Esophagus squamous epithelium (tissue), 5 donors: Measurements from ENCODE around the gene LRRFIP2. TPM values are rescaled to one million over a fixed set of nuclear protein-coding genes. Genes with fewer than 3 reads are reported as not detected.

Source experiments
- DNase-seq: peaks from one replicate; lab custom pipeline; 2025; lab: John Stamatoyannopoulos, UW
- H3K27ac ChIP-seq, 4 donors: fragments of 200-600 bp; sonication (generic); one replicate each; pipeline ENCODE4 v1.5.1; 2016 to 2019; ENCODE audit warnings: mild to moderate bottlenecking in 1 of 4
- H3K27me3 ChIP-seq, 4 donors: fragments of 200-600 bp; sonication (generic); 1 replicate in 3 of 4; 2 replicates in 1 of 4; pipeline versions ENCODE4 v1.5.1 to v1.6.0; 2017 to 2021; ENCODE audit warnings: antibody characterized with exemption in 1 of 4
- H3K36me3 ChIP-seq, 3 donors: fragments of 200-600 bp; sonication (generic); one replicate each; pipeline ENCODE4 v1.5.1; 2016 to 2019
- H3K4me1 ChIP-seq, 3 donors: fragments of 200-600 bp; sonication (generic); one replicate each; pipeline ENCODE4 v1.5.1; 2017 to 2019
- H3K4me3 ChIP-seq, 4 donors: fragments of 200-600 bp; sonication (generic); 1 replicate in 3 of 4; 2 replicates in 1 of 4; pipeline ENCODE4 v1.5.1; 2016 to 2019; ENCODE audit warnings: mild to moderate bottlenecking in 2 of 4, moderate library complexity in 1 of 4
- H3K9me3 ChIP-seq, 3 donors: fragments of 200-600 bp; sonication (generic); one replicate each; pipeline ENCODE4 v1.5.1; 2016 to 2019
- POLR2A ChIP-seq, 4 donors: fragments of 450-650 bp; IDR thresholded peaks; one replicate each; pipeline ENCODE4 v1.6.1; 2017; ENCODE audit warnings: antibody characterized with exemption in 4 of 4, mild to moderate bottlenecking in 4 of 4, moderate library complexity in 3 of 4
- WGBS, 2 donors: methylation state at CpG; one replicate each; pipeline ENCODE4 v1.1.5; 2018; 5-methylcytosine and 5-hydroxymethylcytosine counted together
- intact Hi-C: fragments of 100-400 bp; cut with DNase I; formaldehyde crosslinking; loops from one replicate; pipeline ENCODE4 v1.15.0; 2022
- total RNA-seq, 4 donors: library from RNA; depleted of rRNA; stranded (reverse); fragments of >200 nt; gene quantifications; one replicate each; pipeline ENCODE4 v1.1.0, GENCODE V29; 2016
- TF ChIP-seq, protein P1 (sequence below), 6 experiments: fragments of 450-650 bp in 4 of 6; fragments of 200-600 bp in 2 of 6; sonication (generic) in 2 of 6; IDR thresholded peaks; one replicate each; pipeline ENCODE4 v1.5.1; 2016 to 2019; ENCODE audit warnings: antibody characterized with exemption in 6 of 6, mild to moderate bottlenecking in 4 of 6, moderate library complexity in 4 of 6
- donor health status: DM: yes; HTN: yes; CAD: no.

LRRFIP2 gene
- total RNA-seq, 4 donors from 2014 or later: 50.0 to 99.7 (median 87.8) TPM

GRCh38 chr3:37132334-37132733 is 42.0 kb downstream of the LRRFIP2 start:
- peaks cover 0 to 33% (median 0%) of the 10 kb centered on the region in 3 donors for H3K4me1 ChIP-seq
- no peak overlapping the region for H3K4me3 ChIP-seq
- intact Hi-C loops: no loop called here
- TF ChIP-seq, protein P1, sequence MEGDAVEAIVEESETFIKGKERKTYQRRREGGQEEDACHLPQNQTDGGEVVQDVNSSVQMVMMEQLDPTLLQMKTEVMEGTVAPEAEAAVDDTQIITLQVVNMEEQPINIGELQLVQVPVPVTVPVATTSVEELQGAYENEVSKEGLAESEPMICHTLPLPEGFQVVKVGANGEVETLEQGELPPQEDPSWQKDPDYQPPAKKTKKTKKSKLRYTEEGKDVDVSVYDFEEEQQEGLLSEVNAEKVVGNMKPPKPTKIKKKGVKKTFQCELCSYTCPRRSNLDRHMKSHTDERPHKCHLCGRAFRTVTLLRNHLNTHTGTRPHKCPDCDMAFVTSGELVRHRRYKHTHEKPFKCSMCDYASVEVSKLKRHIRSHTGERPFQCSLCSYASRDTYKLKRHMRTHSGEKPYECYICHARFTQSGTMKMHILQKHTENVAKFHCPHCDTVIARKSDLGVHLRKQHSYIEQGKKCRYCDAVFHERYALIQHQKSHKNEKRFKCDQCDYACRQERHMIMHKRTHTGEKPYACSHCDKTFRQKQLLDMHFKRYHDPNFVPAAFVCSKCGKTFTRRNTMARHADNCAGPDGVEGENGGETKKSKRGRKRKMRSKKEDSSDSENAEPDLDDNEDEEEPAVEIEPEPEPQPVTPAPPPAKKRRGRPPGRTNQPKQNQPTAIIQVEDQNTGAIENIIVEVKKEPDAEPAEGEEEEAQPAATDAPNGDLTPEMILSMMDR (IDR thresholded peaks at IDR 0.05): no peak
- no peak for TF ChIP-seq POLR2A (IDR thresholded peaks at IDR 0.05)
- WGBS, 2 donors: 92 to 100% methylated on average over 1 of the region's 1 CpG
- H3K27ac ChIP-seq: no peak overlapping the region
- H3K27me3 ChIP-seq: no peaks in the 10 kb centered on the region
- H3K9me3 ChIP-seq: no peaks in the 10 kb centered on the region
- H3K36me3 ChIP-seq: peaks cover 0 to 11% (median 0%) of the 10 kb centered on the region in 3 donors
- DNase-seq: no peak

DNA sequence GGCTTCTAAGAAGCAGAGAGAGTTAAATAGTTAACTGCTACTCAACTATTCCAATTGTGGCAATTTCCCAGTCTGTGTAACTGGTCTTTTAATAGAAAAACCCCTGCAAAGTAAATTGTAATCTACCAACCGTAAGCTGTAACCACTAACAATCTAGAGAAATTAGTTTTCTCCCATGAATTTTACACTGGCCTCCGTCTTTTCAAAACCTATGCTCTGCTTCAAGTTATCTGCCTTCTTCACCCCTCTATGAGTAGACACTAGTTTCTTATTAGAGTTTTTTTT is 42.6 kb downstream of the LRRFIP2 start:
- intact Hi-C loops: no loop called here
- no peaks in the 10 kb centered on the region for H3K27me3 ChIP-seq
- no peak overlapping the region for H3K4me3 ChIP-seq
- H3K9me3 ChIP-seq: no peaks in the 10 kb centered on the region
- H3K36me3 ChIP-seq: peaks cover 0 to 14% (median 0%) of the 10 kb centered on the region in 3 donors
- DNase-seq: no peak
- peaks cover 0 to 33% (median 0%) of the 10 kb centered on the region in 3 donors for H3K4me1 ChIP-seq
- 64 to 77% methylated on average over 2 of the region's 2 CpGs for WGBS, 2 donors
- H3K27ac ChIP-seq: no peak overlapping the region
- TF ChIP-seq, protein P1 (IDR thresholded peaks at IDR 0.05): no peak
- no peak for TF ChIP-seq POLR2A (IDR thresholded peaks at IDR 0.05)

DNA sequence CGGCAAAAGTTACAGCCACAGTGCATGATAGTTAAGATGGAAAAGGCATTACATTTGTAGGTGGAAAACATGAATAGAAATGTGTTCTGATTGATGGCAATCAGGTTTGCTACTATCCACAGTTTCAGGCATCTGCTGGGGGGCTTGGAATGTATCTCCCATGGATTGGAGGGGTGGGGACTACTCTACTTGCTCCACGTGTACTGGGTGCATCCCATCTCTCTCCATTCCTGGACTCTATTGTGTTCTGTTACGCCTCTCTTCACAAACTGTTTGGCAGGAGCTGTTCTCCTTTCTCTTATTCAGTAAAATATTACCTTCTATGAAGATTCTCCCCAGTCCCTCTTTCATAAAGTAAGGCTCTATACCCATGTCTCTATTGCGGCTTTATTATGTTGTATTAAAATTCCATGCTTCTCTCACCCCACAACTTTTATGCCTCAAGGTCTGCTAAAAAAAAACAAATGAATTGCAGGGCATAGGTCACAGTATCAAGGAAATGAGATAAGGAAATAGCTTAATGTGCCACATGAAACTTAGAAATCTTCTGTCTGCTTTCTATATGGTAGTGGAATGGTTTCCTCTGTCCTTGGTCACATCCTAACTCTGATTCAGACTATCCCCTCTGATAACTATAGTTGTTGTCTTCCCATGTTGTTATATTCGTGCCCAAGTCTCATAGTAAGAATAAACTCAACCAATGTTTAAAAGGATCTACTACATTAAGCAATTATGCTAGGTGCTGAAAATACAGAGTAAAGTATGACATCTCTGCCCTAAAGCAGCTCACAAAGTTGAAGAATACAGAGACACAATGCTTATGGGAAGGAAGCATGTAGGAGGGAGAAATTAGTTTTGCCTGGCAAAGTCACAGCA is 43.2 kb downstream of the LRRFIP2 start:
- H3K36me3 ChIP-seq: peaks cover 0 to 16% (median 0%) of the 10 kb centered on the region in 3 donors
- DNase-seq: no peak
- H3K27ac ChIP-seq: no peak overlapping the region
- no peak for TF ChIP-seq POLR2A (IDR thresholded peaks at IDR 0.05)
- TF ChIP-seq, protein P1 (IDR thresholded peaks at IDR 0.05): no peak
- no peaks in the 10 kb centered on the region for H3K9me3 ChIP-seq
- WGBS, 2 donors: 71 to 77% methylated on average over 5 of the region's 5 CpGs
- no peaks in the 10 kb centered on the region for H3K27me3 ChIP-seq
- intact Hi-C loops: no loop called here
- H3K4me1 ChIP-seq: peaks cover 0 to 33% (median 0%) of the 10 kb centered on the region in 3 donors
- no peak overlapping the region for H3K4me3 ChIP-seq

DNA sequence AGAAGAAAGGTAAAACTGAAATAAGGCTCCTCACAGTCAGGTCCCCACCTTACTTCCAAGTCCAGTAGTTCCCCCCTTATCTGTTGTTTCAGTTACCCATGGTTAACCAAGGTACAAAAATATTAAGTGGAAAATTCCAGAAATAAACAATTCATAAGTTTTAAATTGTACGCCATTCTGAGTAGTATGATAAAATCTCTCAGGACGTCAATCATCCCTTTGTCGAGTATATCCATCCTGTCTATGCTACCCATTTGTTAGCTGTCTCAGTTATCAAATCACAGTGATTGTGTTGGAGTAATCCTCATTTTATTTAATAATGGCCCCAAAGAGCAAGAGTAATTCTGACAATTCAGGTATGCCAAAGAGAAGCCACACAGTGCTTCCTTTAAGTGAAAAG is 43.9 kb downstream of the LRRFIP2 start:
- Histone ChIP-seq H3K9me3 (no peaks in the 10 kb centered on the region), H3K4me1 (peaks cover 0 to 40% (median 2%) of the 10 kb centered on the region in 3 donors), H3K27me3 (no peaks in the 10 kb centered on the region), H3K36me3 (peaks cover 0 to 20% (median 0%) of the 10 kb centered on the region in 3 donors), H3K4me3 (no peak overlapping the region), H3K27ac (no peak overlapping the region)
- no peak for DNase-seq
- intact Hi-C loops: no loop called here
- TF ChIP-seq, protein P1 (IDR thresholded peaks at IDR 0.05): no peak
- TF ChIP-seq POLR2A (IDR thresholded peaks at IDR 0.05): no peak
- 86 to 90% methylated on average over 3 of the region's 3 CpGs for WGBS, 2 donors

DNA sequence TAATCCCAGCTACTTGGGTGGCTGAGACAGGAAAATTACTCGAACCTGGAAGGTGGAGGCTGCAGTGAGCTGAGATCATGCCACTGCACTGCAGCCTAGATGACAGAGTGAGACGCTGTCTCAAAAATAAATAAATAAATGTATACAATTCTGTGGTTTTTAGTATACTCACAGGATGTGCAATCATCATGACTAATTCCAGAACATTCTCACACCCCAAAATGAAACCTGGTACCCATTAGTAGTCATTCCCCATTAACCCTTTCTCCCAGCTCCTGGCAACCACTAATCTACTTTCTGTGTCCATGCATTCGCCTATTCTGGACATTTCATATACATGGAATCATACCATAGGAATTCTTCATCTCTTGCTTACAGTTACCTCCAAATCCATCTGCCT is 44.5 kb downstream of the LRRFIP2 start:
- Histone ChIP-seq H3K27me3 (no peaks in the 10 kb centered on the region), H3K27ac (no peak overlapping the region), H3K36me3 (peaks cover 0 to 20% (median 0%) of the 10 kb centered on the region in 3 donors), H3K4me3 (no peak overlapping the region), H3K4me1 (peaks cover 0 to 45% (median 5%) of the 10 kb centered on the region in 3 donors), H3K9me3 (no peaks in the 10 kb centered on the region)
- 55 to 68% methylated on average over 3 of the region's 3 CpGs for WGBS, 2 donors
- no peak for DNase-seq
- TF ChIP-seq POLR2A (IDR thresholded peaks at IDR 0.05): no peak
- TF ChIP-seq, protein P1 (IDR thresholded peaks at IDR 0.05): no peak
- intact Hi-C loops: no loop called here
